ENCODE results near the gene F10. TPM values are rescaled to one million over a fixed set of nuclear protein-coding genes. Genes with fewer than 3 reads are reported as not detected.

The F10 gene
- total RNA-seq, 1 experiment from 2014 or later, result 0.18 TPM

DNA sequence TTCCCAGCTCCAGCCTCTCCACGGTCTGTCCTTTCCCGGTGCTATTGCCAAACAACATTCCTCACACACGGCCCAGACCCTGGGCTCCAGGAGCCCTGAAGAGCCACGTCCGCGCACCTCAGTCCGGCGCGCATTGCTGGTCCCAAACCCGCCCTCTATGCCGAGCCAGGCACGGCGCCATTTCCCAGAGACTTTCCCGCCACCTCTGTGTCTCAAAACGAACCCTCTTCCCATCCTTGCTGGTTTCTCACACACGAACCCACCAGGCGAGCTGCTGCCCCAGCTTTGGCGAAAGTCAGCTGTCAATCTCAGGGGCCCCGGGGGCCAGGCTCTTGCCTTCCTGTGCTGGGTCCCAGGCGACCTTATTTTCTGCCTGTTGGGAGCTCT is 45.0 kb upstream of the F10 start:
- intact Hi-C loops (cut with micrococcal nuclease; ENCODE audit: unreplicated experiment), result no loop called here
- no peak for ATAC-seq
- POLR2A ChIA-PET, result no interaction called here
- Histone ChIP-seq H3K4me1 (ENCODE audit: control insufficient read depth, insufficient read depth, low read length) (no peaks in the 10 kb centered on the region), H3K9me3 (ENCODE audit: control insufficient read depth, insufficient read depth, low read depth, low read length) (no peaks in the 10 kb centered on the region), H3K4me3 (ENCODE audit: low read depth in 2 of 2, low read length in 2 of 2) (no peak overlapping the region), H3K27me3 (ENCODE audit: control insufficient read depth, insufficient read depth, low read length) (no peaks in the 10 kb centered on the region), H3K36me3 (ENCODE audit: control insufficient read depth, insufficient read depth, low read length) (no peaks in the 10 kb centered on the region), H3K27ac (ENCODE audit: low read length) (no peak overlapping the region)
- no peak for DNase-seq (ENCODE audit: low read depth, low spot score)
- no TSS peak for BruUV-seq (replicated peaks)
- in situ Hi-C loops (cut with HindIII; ENCODE audit: low pct_unique_long_range_greater_than_20kb, low sequenced_read_pairs), result no loop called here
- CTCF ChIA-PET, result no interaction called here
- TF ChIP-seq, protein P1, sequence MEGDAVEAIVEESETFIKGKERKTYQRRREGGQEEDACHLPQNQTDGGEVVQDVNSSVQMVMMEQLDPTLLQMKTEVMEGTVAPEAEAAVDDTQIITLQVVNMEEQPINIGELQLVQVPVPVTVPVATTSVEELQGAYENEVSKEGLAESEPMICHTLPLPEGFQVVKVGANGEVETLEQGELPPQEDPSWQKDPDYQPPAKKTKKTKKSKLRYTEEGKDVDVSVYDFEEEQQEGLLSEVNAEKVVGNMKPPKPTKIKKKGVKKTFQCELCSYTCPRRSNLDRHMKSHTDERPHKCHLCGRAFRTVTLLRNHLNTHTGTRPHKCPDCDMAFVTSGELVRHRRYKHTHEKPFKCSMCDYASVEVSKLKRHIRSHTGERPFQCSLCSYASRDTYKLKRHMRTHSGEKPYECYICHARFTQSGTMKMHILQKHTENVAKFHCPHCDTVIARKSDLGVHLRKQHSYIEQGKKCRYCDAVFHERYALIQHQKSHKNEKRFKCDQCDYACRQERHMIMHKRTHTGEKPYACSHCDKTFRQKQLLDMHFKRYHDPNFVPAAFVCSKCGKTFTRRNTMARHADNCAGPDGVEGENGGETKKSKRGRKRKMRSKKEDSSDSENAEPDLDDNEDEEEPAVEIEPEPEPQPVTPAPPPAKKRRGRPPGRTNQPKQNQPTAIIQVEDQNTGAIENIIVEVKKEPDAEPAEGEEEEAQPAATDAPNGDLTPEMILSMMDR (IDR thresholded peaks at IDR 0.05), result no peak
- TF ChIP-seq POLR2AphosphoS5 (IDR thresholded peaks at IDR 0.05; ENCODE audit: low read depth, low read length), result no peak

DNA sequence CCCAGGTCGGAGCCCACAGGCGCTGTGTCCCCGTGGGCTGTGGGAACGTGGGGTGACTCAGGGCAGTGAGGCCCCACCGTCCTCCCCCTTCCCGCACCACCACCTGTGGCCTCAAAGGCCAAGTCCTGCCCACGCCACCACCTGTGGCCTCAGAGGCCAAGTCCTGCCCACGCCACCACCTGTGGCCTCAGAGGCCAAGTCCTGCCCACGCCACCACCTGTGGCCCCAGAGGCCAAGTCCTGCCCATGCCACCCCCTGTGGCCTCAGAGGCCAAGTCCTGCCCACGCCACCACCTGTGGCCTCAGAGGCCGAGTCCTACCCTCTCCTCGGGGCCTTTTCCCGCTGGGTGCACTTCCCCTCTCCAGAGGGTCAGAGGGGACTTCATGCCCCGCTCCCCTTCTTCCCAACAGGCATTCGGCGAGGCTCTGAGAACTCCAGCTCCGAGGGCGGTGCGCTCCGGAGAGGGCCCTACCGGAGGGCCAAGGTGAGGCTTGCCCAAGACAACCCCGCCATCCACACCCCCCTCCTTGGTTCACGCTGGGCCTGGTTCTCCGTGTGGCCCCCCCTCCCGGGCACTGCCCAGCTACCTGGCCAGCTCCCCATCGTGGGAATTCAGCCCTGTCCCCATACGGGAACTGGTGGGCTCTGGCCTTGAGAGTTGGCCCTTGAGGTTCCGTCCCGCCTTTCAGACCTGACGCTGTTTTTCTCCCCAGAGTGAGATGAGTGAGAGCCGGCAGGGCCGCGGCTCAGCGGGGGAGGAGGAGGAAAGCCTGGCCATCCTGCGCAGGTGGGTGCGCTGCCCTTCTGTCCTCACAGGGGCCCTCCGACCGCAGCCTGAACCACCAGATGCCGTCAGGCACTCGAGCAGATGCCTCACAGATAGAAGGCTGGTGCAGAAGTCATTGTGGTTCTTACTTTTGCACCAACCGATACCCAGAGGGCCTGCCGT is 44.4 kb upstream of the F10 start:
- Histone ChIP-seq H3K36me3 (ENCODE audit: control insufficient read depth, insufficient read depth, low read length) (no peaks in the 10 kb centered on the region), H3K4me1 (ENCODE audit: control insufficient read depth, insufficient read depth, low read length) (no peaks in the 10 kb centered on the region), H3K27ac (ENCODE audit: low read length) (no peak overlapping the region), H3K9me3 (ENCODE audit: control insufficient read depth, insufficient read depth, low read depth, low read length) (no peaks in the 10 kb centered on the region), H3K27me3 (ENCODE audit: control insufficient read depth, insufficient read depth, low read length) (no peaks in the 10 kb centered on the region), H3K4me3 (ENCODE audit: low read depth in 2 of 2, low read length in 2 of 2) (no peak overlapping the region)
- BruUV-seq (replicated peaks), result no TSS peak
- ChIA-PET POLR2A (no interaction called here), CTCF (no interaction called here)
- TF ChIP-seq SIN3A (IDR thresholded peaks at IDR 0.05; ENCODE audit: borderline replicate concordance, insufficient read depth, low read depth, low read length) (no peak), TCF7L2 (IDR thresholded peaks at IDR 0.05; ENCODE audit: low read depth, low read length) (no peak), POLR2AphosphoS5 (IDR thresholded peaks at IDR 0.05; ENCODE audit: low read depth, low read length) (no peak)
- TF ChIP-seq, protein P2, sequence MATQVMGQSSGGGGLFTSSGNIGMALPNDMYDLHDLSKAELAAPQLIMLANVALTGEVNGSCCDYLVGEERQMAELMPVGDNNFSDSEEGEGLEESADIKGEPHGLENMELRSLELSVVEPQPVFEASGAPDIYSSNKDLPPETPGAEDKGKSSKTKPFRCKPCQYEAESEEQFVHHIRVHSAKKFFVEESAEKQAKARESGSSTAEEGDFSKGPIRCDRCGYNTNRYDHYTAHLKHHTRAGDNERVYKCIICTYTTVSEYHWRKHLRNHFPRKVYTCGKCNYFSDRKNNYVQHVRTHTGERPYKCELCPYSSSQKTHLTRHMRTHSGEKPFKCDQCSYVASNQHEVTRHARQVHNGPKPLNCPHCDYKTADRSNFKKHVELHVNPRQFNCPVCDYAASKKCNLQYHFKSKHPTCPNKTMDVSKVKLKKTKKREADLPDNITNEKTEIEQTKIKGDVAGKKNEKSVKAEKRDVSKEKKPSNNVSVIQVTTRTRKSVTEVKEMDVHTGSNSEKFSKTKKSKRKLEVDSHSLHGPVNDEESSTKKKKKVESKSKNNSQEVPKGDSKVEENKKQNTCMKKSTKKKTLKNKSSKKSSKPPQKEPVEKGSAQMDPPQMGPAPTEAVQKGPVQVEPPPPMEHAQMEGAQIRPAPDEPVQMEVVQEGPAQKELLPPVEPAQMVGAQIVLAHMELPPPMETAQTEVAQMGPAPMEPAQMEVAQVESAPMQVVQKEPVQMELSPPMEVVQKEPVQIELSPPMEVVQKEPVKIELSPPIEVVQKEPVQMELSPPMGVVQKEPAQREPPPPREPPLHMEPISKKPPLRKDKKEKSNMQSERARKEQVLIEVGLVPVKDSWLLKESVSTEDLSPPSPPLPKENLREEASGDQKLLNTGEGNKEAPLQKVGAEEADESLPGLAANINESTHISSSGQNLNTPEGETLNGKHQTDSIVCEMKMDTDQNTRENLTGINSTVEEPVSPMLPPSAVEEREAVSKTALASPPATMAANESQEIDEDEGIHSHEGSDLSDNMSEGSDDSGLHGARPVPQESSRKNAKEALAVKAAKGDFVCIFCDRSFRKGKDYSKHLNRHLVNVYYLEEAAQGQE (IDR thresholded peaks at IDR 0.05; ENCODE audit: insufficient read depth in 1 of 2, low read depth in 2 of 2, low read length in 1 of 2), result no peak
- TF ChIP-seq, protein P1 (IDR thresholded peaks at IDR 0.05), result no peak
- DNase-seq (ENCODE audit: low read depth, low spot score) (no peak), ATAC-seq (no peak)
- in situ Hi-C loops (cut with HindIII; ENCODE audit: low pct_unique_long_range_greater_than_20kb, low sequenced_read_pairs) (no loop called here), intact Hi-C loops (cut with micrococcal nuclease; ENCODE audit: unreplicated experiment) (no loop called here)

Measured in Panc1 (cell line).